SU-DHL-6 (cell line): ENCODE results near the gene COG6.

ENCODE experiments used
- EZH2phosphoT487 ChIP-seq: fragments of 200-600 bp; sonication (generic), shearing (Covaris generic); conservative IDR thresholded peaks from 2 replicates; pipeline ENCODE4 v1.6.1; 2018; ENCODE audit warnings: mild to moderate bottlenecking, antibody characterized with exemption, low read length, moderate library complexity, mixed read lengths
- TF ChIP-seq, protein P1 (sequence below): fragments of 200-600 bp; sonication (generic); IDR thresholded peaks from one replicate; pipeline ENCODE4 v1.5.1; 2017; ENCODE audit warnings: antibody characterized with exemption, mild to moderate bottlenecking, low read length, moderate library complexity; ENCODE audit not compliant: insufficient read depth, poor library complexity, severe bottlenecking

DNA sequence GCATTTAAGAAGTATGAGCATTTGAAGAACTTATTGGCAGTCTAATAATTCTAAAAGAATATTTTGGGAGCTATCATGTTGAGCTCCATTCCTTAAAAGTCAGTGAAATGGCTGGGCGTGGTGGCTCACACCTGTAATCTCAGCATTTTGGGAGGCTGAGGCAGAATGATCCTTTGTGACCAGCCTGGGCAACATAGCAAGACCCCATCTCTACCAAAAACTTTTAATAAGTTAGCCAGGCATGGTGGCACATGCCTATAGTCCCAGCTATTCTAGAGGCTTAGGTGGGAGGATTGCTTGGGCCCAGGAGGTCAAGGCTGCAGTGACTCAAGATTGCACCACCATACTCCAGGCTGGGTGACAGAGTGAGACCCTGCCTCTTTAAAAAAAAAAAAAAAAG, 8.0 kb downstream of the COG6 start:
- TF ChIP-seq EZH2phosphoT487 = no peak
- TF ChIP-seq, protein P1, sequence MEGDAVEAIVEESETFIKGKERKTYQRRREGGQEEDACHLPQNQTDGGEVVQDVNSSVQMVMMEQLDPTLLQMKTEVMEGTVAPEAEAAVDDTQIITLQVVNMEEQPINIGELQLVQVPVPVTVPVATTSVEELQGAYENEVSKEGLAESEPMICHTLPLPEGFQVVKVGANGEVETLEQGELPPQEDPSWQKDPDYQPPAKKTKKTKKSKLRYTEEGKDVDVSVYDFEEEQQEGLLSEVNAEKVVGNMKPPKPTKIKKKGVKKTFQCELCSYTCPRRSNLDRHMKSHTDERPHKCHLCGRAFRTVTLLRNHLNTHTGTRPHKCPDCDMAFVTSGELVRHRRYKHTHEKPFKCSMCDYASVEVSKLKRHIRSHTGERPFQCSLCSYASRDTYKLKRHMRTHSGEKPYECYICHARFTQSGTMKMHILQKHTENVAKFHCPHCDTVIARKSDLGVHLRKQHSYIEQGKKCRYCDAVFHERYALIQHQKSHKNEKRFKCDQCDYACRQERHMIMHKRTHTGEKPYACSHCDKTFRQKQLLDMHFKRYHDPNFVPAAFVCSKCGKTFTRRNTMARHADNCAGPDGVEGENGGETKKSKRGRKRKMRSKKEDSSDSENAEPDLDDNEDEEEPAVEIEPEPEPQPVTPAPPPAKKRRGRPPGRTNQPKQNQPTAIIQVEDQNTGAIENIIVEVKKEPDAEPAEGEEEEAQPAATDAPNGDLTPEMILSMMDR = no peak
